Progenitor cell of endocrine pancreas (in vitro differentiated cells): ENCODE data around the gene PVR. TPM values are rescaled to one million over a fixed set of nuclear protein-coding genes. Genes with fewer than 3 reads are reported as not detected.

Experiments used
- DNase-seq: peaks from one replicate; pipeline ENCODE4 v3.0.0; 2021; ENCODE audit warnings: low spot score; ENCODE audit not compliant: unreplicated experiment
- H3K27ac Mint-ChIP-seq: 2 replicates; pipeline ENCODE4 v1.8.0; 2021; ENCODE audit warnings: mild to moderate bottlenecking, moderate library complexity, mixed read lengths
- H3K27me3 Mint-ChIP-seq: 2 replicates; pipeline ENCODE4 v1.8.0; 2021; ENCODE audit warnings: mixed read lengths
- H3K36me3 Mint-ChIP-seq: 2 replicates; pipeline ENCODE4 v1.8.0; 2022; ENCODE audit warnings: mixed read lengths; ENCODE audit not compliant: insufficient read depth
- H3K4me1 Mint-ChIP-seq: 2 replicates; pipeline ENCODE4 v1.8.0; 2021; ENCODE audit warnings: low read depth, mixed read lengths
- H3K4me3 Mint-ChIP-seq: 2 replicates; pipeline ENCODE4 v1.8.0; 2021; ENCODE audit warnings: low read depth, mild to moderate bottlenecking, moderate library complexity, mixed read lengths
- H3K9me3 Mint-ChIP-seq: 2 replicates; pipeline ENCODE4 v1.8.0; 2021; ENCODE audit warnings: low read depth, mixed read lengths
- total RNA-seq: library from RNA; stranded (reverse); gene quantifications from 2 replicates; pipeline ENCODE4 v1.2.1, GENCODE V29; 2021
- TF ChIP-seq, protein P1 (sequence below): fragments of 200-600 bp; sonication (generic); IDR thresholded peaks from one replicate; pipeline ENCODE4 v1.5.0; 2021; ENCODE audit warnings: antibody characterized with exemption, mild to moderate bottlenecking; ENCODE audit not compliant: unreplicated experiment

PVR gene
- total RNA-seq, 1 donor from 2014 or later = 61.2 TPM

DNA sequence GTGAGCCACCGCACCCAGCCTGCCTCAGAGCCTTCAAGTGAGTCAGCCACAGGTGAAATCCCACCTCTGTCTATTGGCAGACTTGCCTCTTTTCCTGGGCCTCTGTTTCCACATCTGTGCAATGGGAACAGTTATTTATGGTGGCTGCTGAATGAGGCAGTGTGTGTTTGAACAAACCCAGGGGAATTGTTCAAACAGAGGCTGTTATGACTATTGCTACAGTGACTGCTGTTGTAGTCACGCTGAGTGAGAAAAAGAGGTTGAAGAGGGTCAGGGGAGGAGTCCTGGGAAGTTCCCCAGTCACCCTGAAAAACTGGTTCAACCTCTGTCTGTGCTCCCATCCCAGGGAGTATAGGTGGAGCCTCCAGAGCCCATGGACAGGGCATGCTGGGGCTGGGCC, 27.7 kb downstream of the PVR start, which contains the start of gene CEACAM19:
TSS of gene CEACAM19 (plus strand) at position 83 of the 400 bp plus-strand sequence. CDS start 450 bp downstream, outside the sequence.
- H3K4me3 Mint-ChIP-seq = no peak within 1 kb of the TSS
- no peak within 1 kb of the TSS for H3K27ac Mint-ChIP-seq
- no peaks in the 10 kb centered on the region for H3K4me1 Mint-ChIP-seq
- H3K36me3 Mint-ChIP-seq = peaks cover 5% of the 10 kb centered on the region
- DNase-seq = no peak
- no peaks in the 10 kb centered on the region for H3K27me3 Mint-ChIP-seq
- TF ChIP-seq, protein P1, sequence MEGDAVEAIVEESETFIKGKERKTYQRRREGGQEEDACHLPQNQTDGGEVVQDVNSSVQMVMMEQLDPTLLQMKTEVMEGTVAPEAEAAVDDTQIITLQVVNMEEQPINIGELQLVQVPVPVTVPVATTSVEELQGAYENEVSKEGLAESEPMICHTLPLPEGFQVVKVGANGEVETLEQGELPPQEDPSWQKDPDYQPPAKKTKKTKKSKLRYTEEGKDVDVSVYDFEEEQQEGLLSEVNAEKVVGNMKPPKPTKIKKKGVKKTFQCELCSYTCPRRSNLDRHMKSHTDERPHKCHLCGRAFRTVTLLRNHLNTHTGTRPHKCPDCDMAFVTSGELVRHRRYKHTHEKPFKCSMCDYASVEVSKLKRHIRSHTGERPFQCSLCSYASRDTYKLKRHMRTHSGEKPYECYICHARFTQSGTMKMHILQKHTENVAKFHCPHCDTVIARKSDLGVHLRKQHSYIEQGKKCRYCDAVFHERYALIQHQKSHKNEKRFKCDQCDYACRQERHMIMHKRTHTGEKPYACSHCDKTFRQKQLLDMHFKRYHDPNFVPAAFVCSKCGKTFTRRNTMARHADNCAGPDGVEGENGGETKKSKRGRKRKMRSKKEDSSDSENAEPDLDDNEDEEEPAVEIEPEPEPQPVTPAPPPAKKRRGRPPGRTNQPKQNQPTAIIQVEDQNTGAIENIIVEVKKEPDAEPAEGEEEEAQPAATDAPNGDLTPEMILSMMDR = no peak
- no peaks in the 10 kb centered on the region for H3K9me3 Mint-ChIP-seq

DNA sequence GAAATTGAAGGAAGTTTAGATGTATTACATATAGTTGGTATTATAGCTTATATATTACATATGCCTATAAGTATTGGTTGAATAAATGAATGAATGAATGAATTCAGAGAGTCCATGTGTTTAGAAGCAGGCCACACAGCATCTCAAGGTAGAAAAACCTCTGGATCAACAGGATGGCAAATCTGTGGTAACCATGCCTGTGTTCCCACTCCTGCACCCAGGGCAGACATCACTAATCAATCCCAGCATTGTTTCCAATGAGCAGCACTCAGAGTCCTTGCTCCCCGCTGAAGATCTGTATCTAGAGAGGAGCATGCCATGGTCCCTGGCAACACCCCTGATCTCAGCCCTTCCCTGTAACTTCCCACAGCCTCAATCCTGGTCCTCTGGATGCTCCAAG, 28.5 kb downstream of the PVR start:
- H3K27ac Mint-ChIP-seq = no peak overlapping the region
- H3K4me3 Mint-ChIP-seq = no peak overlapping the region
- TF ChIP-seq, protein P1 = no peak
- no peak for DNase-seq
- H3K4me1 Mint-ChIP-seq = no peaks in the 10 kb centered on the region
- H3K36me3 Mint-ChIP-seq = peaks cover 9% of the 10 kb centered on the region
- no peaks in the 10 kb centered on the region for H3K27me3 Mint-ChIP-seq
- H3K9me3 Mint-ChIP-seq = no peaks in the 10 kb centered on the region

DNA sequence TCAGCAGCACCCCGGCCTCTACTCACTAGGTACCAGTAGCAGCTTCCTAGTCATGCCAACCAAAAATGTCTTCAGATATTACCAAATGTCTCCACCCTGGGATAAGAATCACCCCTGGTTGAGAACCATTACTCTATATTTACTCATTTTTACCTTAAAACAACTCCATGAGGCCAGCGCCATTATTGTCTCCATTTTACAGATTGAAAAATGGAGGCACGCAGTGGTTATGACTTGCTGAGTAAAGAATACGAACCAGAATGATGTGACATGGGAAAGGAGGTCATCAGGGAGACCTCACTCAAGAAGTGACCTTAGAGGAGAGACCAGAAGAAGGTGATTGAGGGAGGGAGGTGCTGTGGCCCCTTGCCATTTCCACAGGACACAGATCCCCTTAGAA, 29.8 kb downstream of the PVR start:
- TF ChIP-seq, protein P1 = no peak
- DNase-seq = no peak
- H3K27me3 Mint-ChIP-seq = no peaks in the 10 kb centered on the region
- H3K4me1 Mint-ChIP-seq = peaks cover 2% of the 10 kb centered on the region
- H3K4me3 Mint-ChIP-seq = no peak overlapping the region
- H3K9me3 Mint-ChIP-seq = no peaks in the 10 kb centered on the region
- peaks cover 11% of the 10 kb centered on the region for H3K36me3 Mint-ChIP-seq
- no peak overlapping the region for H3K27ac Mint-ChIP-seq

DNA sequence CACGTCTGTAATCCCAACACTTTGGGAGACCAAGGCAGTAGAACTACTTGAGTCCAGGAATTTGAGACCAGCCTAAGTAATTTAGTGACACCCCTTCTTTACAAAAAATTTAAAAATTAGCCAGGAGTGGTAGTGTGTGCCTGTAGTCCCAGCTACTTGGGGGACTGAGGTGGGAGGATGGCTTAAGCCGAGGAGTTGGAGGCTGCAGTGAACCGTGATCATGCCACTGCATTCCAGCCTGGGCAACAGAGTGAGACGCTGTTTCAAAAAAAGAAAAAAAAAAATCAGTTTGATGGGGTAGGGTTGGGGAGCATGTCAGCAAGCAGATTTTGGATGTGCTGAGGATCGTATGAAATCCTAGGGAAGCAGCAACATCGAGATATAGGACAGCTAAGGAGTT, 31.8 kb downstream of the PVR start:
- no peak overlapping the region for H3K27ac Mint-ChIP-seq

DNA sequence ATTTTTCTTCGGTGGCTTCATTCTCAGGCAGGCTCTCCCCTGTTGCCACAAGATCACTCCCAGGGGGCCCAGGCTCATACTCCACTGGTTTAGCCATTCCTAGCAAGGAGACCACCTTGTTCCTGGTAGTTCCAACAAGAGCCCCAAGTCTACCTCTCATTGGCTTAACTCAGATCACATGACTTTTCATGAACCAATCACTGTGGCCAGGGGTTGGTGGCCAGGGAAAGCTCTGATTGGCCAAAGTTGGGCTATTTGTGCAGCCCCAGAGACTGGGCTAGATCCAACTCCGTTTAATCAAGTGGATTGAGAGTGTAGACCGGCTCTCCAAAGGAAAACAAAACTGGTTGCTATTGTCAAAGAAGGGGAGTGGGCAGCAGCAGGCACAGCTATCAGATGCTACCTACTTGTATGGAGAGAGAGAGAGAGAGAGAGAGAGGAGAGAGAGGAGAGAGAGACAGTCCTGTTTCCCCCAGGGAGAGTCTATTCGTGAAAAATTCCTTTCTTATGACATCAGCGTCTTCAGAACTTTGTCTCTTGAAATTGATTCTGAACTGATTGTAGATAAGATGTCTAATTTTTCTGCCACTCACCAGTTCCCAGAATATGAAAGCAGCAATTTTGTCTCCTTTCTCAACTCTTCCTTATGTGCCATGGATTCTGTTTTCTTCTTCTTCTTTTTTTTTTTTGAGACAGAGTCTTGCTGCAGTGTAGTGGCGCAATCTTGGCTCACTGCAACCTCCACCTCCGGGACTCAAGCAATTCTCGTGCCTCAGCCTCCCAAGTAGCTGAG, 33.5 kb downstream of the PVR start:
- Mint-ChIP-seq H3K4me3 (no peak overlapping the region), H3K27ac (peak overlapping the region; percentile 67), H3K27me3 (no peaks in the 10 kb centered on the region), H3K36me3 (peaks cover 21% of the 10 kb centered on the region), H3K9me3 (no peaks in the 10 kb centered on the region), H3K4me1 (peaks cover 2% of the 10 kb centered on the region)
- no peak for DNase-seq
- TF ChIP-seq, protein P1 = no peak

More for the DNA sequence above, 31.8 kb downstream of the PVR start:
- no peak overlapping the region for H3K4me3 Mint-ChIP-seq
- no peaks in the 10 kb centered on the region for H3K9me3 Mint-ChIP-seq
- TF ChIP-seq, protein P1 = no peak
- no peaks in the 10 kb centered on the region for H3K27me3 Mint-ChIP-seq
- H3K4me1 Mint-ChIP-seq = peaks cover 2% of the 10 kb centered on the region
- DNase-seq = no peak
- peaks cover 18% of the 10 kb centered on the region for H3K36me3 Mint-ChIP-seq
